GM19395 (cell line): ENCODE results near the gene NSL1.

ENCODE experiments used
- ATAC-seq: cut with Tn5 transposase; IDR thresholded peaks from one replicate; pipeline ENCODE4 v1.9.1; 2021; ENCODE audit warnings: mild to moderate bottlenecking, moderate library complexity; ENCODE audit not compliant: unreplicated experiment

NSL1 gene

GRCh38 chr1:212689196-212689725 is 102.3 kb downstream of the NSL1 start:
- ATAC-seq = no peak

DNA sequence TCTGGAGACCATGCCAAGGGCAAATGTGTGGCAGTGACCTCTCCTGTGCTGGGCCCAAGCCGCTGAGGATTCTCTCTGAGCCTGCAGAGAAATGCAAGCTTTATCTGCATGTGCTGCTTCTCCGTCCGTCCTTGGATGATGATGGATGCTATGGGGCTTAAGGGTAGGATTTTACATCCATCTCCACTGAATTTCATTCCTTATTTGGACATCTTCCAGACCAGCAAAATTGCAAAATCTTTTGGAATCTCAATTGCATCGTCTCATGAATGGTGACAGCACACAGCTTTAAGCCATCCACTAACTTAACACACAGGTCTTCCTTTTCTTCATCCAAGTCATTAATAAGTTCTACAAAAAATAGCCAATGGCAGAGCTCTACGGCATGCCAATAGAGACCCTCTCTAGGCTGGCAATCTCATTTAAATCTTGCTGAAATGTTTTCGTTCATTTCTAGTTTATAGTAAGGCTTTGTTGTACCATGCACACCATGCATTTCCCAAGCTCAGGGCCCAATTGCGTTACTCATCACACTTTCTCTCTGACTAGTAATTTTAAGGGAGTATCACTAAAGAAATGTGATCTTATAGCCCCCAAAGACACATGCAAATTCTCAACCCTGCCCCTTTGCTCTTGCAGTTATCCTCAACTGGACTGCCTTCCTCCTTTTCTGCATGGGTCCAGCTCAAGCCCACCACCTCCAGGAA is 103.1 kb downstream of the NSL1 start:
- ATAC-seq = no peak

DNA sequence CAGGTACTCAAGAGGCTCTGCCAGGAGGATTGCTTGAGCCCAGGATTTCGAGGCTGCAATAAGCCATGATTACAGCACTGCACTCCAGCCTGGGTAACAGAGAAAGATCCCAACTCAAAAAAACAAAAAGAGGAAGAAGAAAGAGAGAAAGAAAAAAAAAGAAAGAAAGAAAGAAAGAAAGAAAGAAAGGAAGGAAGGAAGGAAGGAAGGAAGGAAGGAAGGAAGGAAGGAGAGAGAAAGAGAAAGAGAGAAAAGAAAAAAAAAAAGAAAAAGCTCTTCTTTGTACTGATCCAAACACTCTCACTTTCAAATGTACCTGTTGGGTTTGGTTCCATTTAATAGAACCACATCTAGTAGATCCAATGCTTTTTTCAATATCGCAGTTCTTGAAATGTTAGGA is 103.8 kb downstream of the NSL1 start:
- no peak for ATAC-seq

DNA sequence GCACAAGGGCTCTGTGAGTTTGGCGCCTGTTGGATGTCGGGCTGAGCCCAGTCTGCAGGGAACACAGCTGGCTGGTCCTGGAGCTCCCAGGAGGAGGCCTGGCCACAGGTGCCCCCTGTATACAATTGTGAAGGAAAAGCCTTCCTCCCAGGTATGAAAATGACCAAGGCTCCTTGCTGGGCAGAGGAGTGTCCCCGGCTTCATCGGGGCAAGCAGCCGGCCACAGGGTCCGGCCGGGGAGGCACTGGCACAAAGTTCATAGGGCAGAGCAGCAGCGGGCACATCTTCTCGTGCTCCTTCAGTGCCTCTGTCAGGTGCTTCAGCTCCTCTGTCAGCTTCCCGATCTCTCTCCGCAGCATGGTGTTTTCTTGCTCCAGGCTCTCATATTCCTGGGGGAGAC is 105.0 kb downstream of the NSL1 start:
- no peak for ATAC-seq

DNA sequence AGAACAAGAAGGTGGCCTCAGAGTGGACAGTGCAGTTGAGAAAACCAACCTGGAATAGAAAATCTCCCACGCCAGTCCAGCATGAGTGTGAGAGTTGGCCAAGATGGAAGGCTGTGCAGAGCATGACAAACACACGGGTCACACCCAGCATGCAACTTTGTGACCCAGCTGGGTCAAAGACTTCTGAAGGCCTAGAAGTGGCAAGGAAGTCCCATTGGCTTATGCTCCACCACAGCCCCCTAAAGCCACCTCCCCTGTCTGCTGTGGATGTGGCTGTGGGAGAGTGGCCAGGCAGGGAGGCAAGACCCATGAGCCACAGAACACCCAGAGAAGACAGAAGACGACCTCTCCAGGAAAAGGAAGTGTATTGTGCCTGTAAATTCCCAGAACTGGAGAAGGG is 105.5 kb downstream of the NSL1 start:
- no peak for ATAC-seq

DNA sequence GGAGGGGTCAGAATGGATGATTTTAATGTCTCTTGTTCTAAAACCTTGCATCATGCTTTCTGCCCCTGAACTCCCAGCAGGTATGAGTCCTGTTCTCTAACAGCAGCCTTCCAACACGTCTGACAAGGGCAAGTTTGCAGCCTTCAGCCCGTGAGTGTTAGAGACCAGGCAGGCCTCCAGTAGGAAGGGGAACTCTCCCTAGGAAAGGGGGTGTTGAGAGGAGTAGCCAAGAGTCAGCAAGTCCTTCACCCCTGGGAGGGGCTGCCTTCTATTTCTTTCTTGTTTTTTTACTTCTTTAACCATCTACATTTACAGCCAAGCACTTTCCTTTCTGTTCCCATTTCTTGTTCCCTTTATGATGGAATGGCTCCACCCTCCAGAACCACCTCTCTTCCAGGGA is 106.1 kb downstream of the NSL1 start:
- ATAC-seq = no peak

GRCh38 chr1:212684521-212685090 is 107.0 kb downstream of the NSL1 start:
- no peak for ATAC-seq

GRCh38 chr1:212684076-212684475 is 107.5 kb downstream of the NSL1 start:
- ATAC-seq = no peak

DNA sequence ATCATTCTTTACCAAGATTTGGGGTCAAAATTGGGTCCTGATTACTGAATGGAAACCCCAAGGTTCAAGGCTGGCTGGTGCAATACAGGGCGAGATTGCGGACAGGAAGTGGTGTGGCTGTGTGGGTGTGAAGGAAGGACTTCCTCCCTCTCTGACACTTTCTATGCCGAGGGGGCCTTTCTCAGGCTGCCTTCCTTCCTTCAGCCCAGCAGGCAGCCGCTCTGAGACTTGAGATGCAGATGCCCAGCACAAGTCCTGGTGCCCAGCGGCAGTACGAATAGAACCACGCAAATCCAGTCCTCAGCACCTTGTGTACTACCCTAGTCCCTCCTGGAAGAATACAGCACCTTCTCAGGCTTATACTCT is 108.2 kb downstream of the NSL1 start:
- ATAC-seq = peak; percentile 80

- ATAC-seq = no peak
Measured at GRCh38 chr1:212680680-212681389, 110.7 kb downstream of the NSL1 start.

- ATAC-seq = peak; percentile 64
Measured at GRCh38 chr1:212678456-212679410, 112.8 kb downstream of the NSL1 start.

- ATAC-seq = no peak
Measured at GRCh38 chr1:212677573-212677972, 114.0 kb downstream of the NSL1 start.

DNA sequence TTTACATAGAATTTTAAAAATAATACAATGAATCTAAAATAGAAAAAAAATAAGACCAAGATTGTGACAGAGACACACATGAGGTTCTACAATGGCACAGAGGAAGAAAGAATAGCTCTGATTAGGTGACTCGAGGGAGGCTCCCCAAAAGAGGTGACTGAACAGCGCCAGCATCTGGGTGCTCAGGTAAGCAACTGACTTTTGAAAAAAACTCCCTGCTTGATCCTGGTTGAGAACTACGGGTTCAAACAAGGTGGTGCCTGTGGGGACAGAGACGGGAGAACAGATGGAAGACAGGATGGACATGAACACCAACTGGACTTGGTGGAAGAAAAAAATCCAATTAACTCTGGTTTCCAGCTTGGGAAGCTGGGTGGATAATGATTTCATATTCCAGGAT is 114.4 kb downstream of the NSL1 start:
- ATAC-seq = no peak
